ENCODE data around the gene PRR33.

GRCh38 chr11:1908618-1909017 lies 16.9 kb upstream of the PRR33 start:
- TF ChIP-seq, protein P1, sequence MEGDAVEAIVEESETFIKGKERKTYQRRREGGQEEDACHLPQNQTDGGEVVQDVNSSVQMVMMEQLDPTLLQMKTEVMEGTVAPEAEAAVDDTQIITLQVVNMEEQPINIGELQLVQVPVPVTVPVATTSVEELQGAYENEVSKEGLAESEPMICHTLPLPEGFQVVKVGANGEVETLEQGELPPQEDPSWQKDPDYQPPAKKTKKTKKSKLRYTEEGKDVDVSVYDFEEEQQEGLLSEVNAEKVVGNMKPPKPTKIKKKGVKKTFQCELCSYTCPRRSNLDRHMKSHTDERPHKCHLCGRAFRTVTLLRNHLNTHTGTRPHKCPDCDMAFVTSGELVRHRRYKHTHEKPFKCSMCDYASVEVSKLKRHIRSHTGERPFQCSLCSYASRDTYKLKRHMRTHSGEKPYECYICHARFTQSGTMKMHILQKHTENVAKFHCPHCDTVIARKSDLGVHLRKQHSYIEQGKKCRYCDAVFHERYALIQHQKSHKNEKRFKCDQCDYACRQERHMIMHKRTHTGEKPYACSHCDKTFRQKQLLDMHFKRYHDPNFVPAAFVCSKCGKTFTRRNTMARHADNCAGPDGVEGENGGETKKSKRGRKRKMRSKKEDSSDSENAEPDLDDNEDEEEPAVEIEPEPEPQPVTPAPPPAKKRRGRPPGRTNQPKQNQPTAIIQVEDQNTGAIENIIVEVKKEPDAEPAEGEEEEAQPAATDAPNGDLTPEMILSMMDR (IDR thresholded peaks at IDR 0.05; ENCODE audit: extremely low read depth in 1 of 2, insufficient read depth in 1 of 2, low read depth in 1 of 2, low read length in 2 of 2): no peak
- TF ChIP-seq POLR2A (IDR thresholded peaks at IDR 0.05; ENCODE audit: low read depth, low read length) (peak; percentile 21), FOS (IDR thresholded peaks at IDR 0.05; ENCODE audit: borderline replicate concordance, insufficient read depth, low read length) (peak; percentile 7), POLR2AphosphoS5 (IDR thresholded peaks at IDR 0.05; ENCODE audit: insufficient read depth, low read depth, low read length) (peak; percentile 34)
